Mesenchymal stem cell (in vitro differentiated cells and primary cell): ENCODE measurements around the gene MED27.

Experiments used
- DNase-seq: peaks from one replicate; pipeline ENCODE4 v3.0.0-alpha.2; 2013
- H2AFZ ChIP-seq: one replicate; pipeline ENCODE4 v1.6.1; 2013; ENCODE audit warnings: low read depth, mild to moderate bottlenecking, control low read depth, inconsistent platforms, low read length, moderate library complexity
- H2AK5ac ChIP-seq: 2 replicates; pipeline ENCODE4 v1.6.1; 2013; ENCODE audit warnings: low read length, moderate library complexity, mild to moderate bottlenecking, inconsistent platforms; ENCODE audit not compliant: severe bottlenecking
- H2BK120ac ChIP-seq: one replicate; pipeline ENCODE4 v1.6.1; 2013; ENCODE audit warnings: low read depth, mild to moderate bottlenecking, inconsistent platforms, low read length, moderate library complexity
- H2BK12ac ChIP-seq, 2 experiments: one replicate each; pipeline ENCODE4 v1.6.1; 2013; ENCODE audit warnings: inconsistent platforms in 2 of 2, low read length in 2 of 2, mild to moderate bottlenecking in 2 of 2, moderate library complexity in 2 of 2, control low read depth in 1 of 2
- H2BK15ac ChIP-seq: one replicate; pipeline ENCODE4 v1.6.1; 2013; ENCODE audit warnings: mild to moderate bottlenecking, low read depth, inconsistent platforms; ENCODE audit not compliant: poor library complexity, severe bottlenecking
- H2BK5ac ChIP-seq: 2 replicates; pipeline ENCODE4 v1.6.1; 2013; ENCODE audit warnings: low read depth, mild to moderate bottlenecking, low read length, control low read depth, inconsistent platforms; ENCODE audit not compliant: poor library complexity, severe bottlenecking
- H3K14ac ChIP-seq, 2 experiments: one replicate each; pipeline ENCODE4 v1.6.1; 2013; ENCODE audit warnings: inconsistent platforms in 2 of 2, low read length in 2 of 2, control low read depth in 1 of 2, mild to moderate bottlenecking in 1 of 2, moderate library complexity in 1 of 2
- H3K18ac ChIP-seq, 2 experiments: one replicate each; pipeline ENCODE4 v1.6.1; 2013; ENCODE audit warnings: inconsistent platforms in 2 of 2, low read length in 2 of 2, control low read depth in 1 of 2, low read depth in 1 of 2, mild to moderate bottlenecking in 1 of 2
- H3K23ac ChIP-seq, 2 experiments: one replicate each; pipeline ENCODE4 v1.6.1; 2013; ENCODE audit warnings: inconsistent platforms in 2 of 2, low read length in 2 of 2, mild to moderate bottlenecking in 2 of 2, moderate library complexity in 2 of 2, control low read depth in 1 of 2
- H3K27ac ChIP-seq: 2 replicates; pipeline ENCODE4 v1.5.1; 2013; ENCODE audit warnings: mild to moderate bottlenecking, moderate library complexity, low read length, control low read depth, inconsistent platforms; ENCODE audit not compliant: poor library complexity, severe bottlenecking
- H3K27me3 ChIP-seq, 2 experiments: 2 replicates each; pipeline versions ENCODE4 v1.6.1 to v1.7.0; 2013; ENCODE audit warnings: low read length in 2 of 2, mild to moderate bottlenecking in 2 of 2, moderate library complexity in 2 of 2, control low read depth in 1 of 2, inconsistent platforms in 1 of 2; ENCODE audit not compliant: control insufficient read depth in 1 of 2, insufficient read depth in 1 of 2
- H3K36me3 ChIP-seq, 2 experiments: 2 replicates each; pipeline versions ENCODE4 v1.6.1 to v1.7.0; 2013; ENCODE audit warnings: low read length in 2 of 2, control low read depth in 1 of 2, inconsistent platforms in 1 of 2, low read depth in 1 of 2, mild to moderate bottlenecking in 1 of 2; ENCODE audit not compliant: insufficient read depth in 2 of 2, control insufficient read depth in 1 of 2
- H3K4ac ChIP-seq, 2 experiments: one replicate each; pipeline ENCODE4 v1.6.1; 2013; ENCODE audit warnings: inconsistent platforms in 2 of 2, low read length in 2 of 2, mild to moderate bottlenecking in 2 of 2, moderate library complexity in 2 of 2, control low read depth in 1 of 2, low read depth in 1 of 2
- H3K4me1 ChIP-seq: 2 replicates; pipeline ENCODE4 v1.6.1; 2013; ENCODE audit warnings: low read depth, low read length, control low read depth; ENCODE audit not compliant: control insufficient read depth, insufficient read depth
- H3K4me2 ChIP-seq: 2 replicates; pipeline ENCODE4 v1.6.1; 2013; ENCODE audit warnings: low read length, mild to moderate bottlenecking, inconsistent platforms; ENCODE audit not compliant: poor library complexity, severe bottlenecking
- H3K4me3 ChIP-seq, 2 experiments: 2 replicates each; pipeline versions ENCODE4 v1.5.1 to v1.7.0; 2013; ENCODE audit warnings: low read length in 2 of 2, mild to moderate bottlenecking in 2 of 2, control low read depth in 1 of 2, low read depth in 1 of 2; ENCODE audit not compliant: insufficient read depth in 1 of 2
- H3K79me1 ChIP-seq: replicated peaks from 2 replicates; pipeline ENCODE4 v1.6.1; 2013; ENCODE audit warnings: mild to moderate bottlenecking, control low read depth, low read length, inconsistent platforms; ENCODE audit not compliant: poor library complexity, severe bottlenecking
- H3K9ac ChIP-seq: 2 replicates; pipeline ENCODE4 v1.7.0; 2013; ENCODE audit warnings: mild to moderate bottlenecking, low read length, moderate library complexity
- H3K9me3 ChIP-seq: 2 replicates; pipeline ENCODE4 v1.7.0; 2013; ENCODE audit warnings: mild to moderate bottlenecking, low read length; ENCODE audit not compliant: control insufficient read depth
- H4K8ac ChIP-seq: one replicate; pipeline ENCODE4 v1.6.1; 2013; ENCODE audit warnings: inconsistent platforms, mild to moderate bottlenecking, low read length, moderate library complexity
- H4K91ac ChIP-seq: one replicate; pipeline ENCODE4 v1.6.1; 2013; ENCODE audit warnings: mild to moderate bottlenecking, low read length, inconsistent platforms
- WGBS: methylation state at CpG from one replicate; pipeline ENCODE4 v1.1.7; 2013; ENCODE audit warnings: mixed read lengths; 5-methylcytosine and 5-hydroxymethylcytosine counted together

The MED27 gene

GRCh38 chr9:131810351-131811170, 269.1 kb downstream of the MED27 start:
- Histone ChIP-seq H2AK5ac (no peak overlapping the region), H3K18ac (no peak overlapping the region), H2BK15ac (no peak overlapping the region), H3K4ac (no peak overlapping the region), H2AFZ (no peak overlapping the region), H3K27ac (no peak overlapping the region), H3K23ac (no peak overlapping the region), H2BK5ac (no peak overlapping the region), H3K14ac (no peak overlapping the region), H3K9me3 (no peaks in the 10 kb centered on the region), H2BK12ac (no peak overlapping the region), H4K8ac (no peak overlapping the region), H3K9ac (no peak overlapping the region), H3K4me3 (no peak overlapping the region), H3K27me3 (peaks cover 75 to 83% of the 10 kb centered on the region in 2 experiments), H4K91ac (no peak overlapping the region), H3K4me1 (peaks cover 3% of the 10 kb centered on the region), H3K4me2 (no peak overlapping the region), H3K79me1 (no peaks in the 10 kb centered on the region), H3K36me3 (no peaks in the 10 kb centered on the region), H2BK120ac (no peak overlapping the region)
- WGBS: 83% methylated on average over 22 of the region's 23 CpGs
- DNase-seq: no peak
